ENCODE measurements around the gene FAM161A.

The FAM161A gene

DNA sequence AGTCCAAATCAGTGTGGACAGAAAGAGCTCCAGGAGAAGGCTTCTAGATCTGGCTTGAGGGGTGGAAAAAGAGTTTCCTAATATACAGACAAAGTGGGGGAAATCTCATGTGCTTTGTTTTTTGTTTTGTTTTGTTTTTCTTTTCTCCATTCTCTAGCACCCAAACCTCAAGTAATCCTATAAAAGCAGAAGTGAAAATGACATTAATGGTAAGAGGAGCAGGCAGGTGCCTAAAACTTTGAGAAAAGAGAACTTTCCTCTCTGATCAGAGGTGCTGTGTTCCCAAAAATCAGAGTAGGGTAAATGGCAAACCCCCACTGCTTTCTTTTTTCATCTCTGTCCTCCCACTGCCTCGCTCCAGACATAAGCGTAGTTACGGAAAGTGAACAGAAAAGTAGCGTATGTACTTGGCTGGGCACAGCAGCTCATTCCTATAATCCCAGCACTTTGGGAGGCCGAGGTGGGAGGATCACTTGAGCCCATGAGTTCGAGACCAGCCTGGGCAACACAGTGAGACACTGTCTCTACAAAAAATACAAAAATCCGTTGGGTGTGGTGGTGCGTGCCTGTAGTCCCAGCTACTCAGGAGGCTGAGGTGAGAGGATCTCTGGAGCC is 77.8 kb downstream of the FAM161A start:
- DNase-seq = no peak
